Measurements from ENCODE around the gene ADAT3. TPM values are rescaled to one million over a fixed set of nuclear protein-coding genes. Genes with fewer than 3 reads are reported as not detected.

The ADAT3 gene
- polyA plus RNA-seq, 1 of the 3 experiments (the other 2 are of a cell fraction): 2.8 TPM

GRCh38 chr19:1961000-1961883 is 56.0 kb downstream of the ADAT3 start:
- Histone ChIP-seq H3K27ac (ENCODE audit: low read depth in 2 of 2, low read length in 1 of 2) (no peak overlapping the region), H3K9me3 (no peaks in the 10 kb centered on the region), H3K4me1 (ENCODE audit: control insufficient read depth in 1 of 2, insufficient read depth in 2 of 2, low read depth in 1 of 2, low read length in 1 of 2) (no peaks in the 10 kb centered on the region; a peak in 1 of 4 replicates), H3K27me3 (ENCODE audit: insufficient read depth) (no peaks in the 10 kb centered on the region), H3K79me2 (ENCODE audit: insufficient read depth) (peaks cover 73% of the 10 kb centered on the region), H3F3A (replicated peaks; ENCODE audit: insufficient read depth) (no peaks in the 10 kb centered on the region), H3K9me2 (no peaks in the 10 kb centered on the region), H3K4me2 (no peak overlapping the region), H3K4me3 (ENCODE audit: low read depth in 2 of 2, low read length in 1 of 2) (no peak overlapping the region), H4K20me1 (ENCODE audit: insufficient read depth) (peaks cover 46% of the 10 kb centered on the region), H2AFZ (ENCODE audit: low read depth) (no peak overlapping the region), H3K36me3 (replicated peaks in 1 of 2; ENCODE audit: control insufficient read depth in 1 of 2, insufficient read depth in 2 of 2, low read length in 1 of 2) (peaks cover under 1 to 5% of the 10 kb centered on the region in 2 experiments), H3K9ac (no peak overlapping the region)
- POLR2A ChIA-PET: no interaction called here
- WGBS (ENCODE audit: low lambda C conversion rate): 93% methylated on average over 25 of the region's 42 CpGs
- CTCF ChIA-PET: interaction anchor here (0.6 to 3.7 kb wide), 3 partner anchors 16 to 76 kb away, joined by 3 to 15 read pairs (median 7); partner anchors contain the start of gene CSNK1G2
- TF ChIP-seq ELF1 (IDR thresholded peaks at IDR 0.05) (no peak), TCF12 (IDR thresholded peaks at IDR 0.05) (no peak), FOSL2 (IDR thresholded peaks at IDR 0.05; ENCODE audit: borderline replicate concordance, low read depth) (no peak), GABPA (IDR thresholded peaks at IDR 0.05; ENCODE audit: low read depth) (no peak), SMC3 (IDR thresholded peaks at IDR 0.05; ENCODE audit: low read depth, low read length) (no peak), FOXJ3 (CRISPR knock-in tag; IDR thresholded peaks at IDR 0.05) (no peak), TAF1 (IDR thresholded peaks at IDR 0.05; ENCODE audit: borderline replicate concordance, low read depth, low read length) (no peak), MXI1 (IDR thresholded peaks at IDR 0.05; ENCODE audit: low read depth, low read length) (no peak)
- TF ChIP-seq, protein P1, sequence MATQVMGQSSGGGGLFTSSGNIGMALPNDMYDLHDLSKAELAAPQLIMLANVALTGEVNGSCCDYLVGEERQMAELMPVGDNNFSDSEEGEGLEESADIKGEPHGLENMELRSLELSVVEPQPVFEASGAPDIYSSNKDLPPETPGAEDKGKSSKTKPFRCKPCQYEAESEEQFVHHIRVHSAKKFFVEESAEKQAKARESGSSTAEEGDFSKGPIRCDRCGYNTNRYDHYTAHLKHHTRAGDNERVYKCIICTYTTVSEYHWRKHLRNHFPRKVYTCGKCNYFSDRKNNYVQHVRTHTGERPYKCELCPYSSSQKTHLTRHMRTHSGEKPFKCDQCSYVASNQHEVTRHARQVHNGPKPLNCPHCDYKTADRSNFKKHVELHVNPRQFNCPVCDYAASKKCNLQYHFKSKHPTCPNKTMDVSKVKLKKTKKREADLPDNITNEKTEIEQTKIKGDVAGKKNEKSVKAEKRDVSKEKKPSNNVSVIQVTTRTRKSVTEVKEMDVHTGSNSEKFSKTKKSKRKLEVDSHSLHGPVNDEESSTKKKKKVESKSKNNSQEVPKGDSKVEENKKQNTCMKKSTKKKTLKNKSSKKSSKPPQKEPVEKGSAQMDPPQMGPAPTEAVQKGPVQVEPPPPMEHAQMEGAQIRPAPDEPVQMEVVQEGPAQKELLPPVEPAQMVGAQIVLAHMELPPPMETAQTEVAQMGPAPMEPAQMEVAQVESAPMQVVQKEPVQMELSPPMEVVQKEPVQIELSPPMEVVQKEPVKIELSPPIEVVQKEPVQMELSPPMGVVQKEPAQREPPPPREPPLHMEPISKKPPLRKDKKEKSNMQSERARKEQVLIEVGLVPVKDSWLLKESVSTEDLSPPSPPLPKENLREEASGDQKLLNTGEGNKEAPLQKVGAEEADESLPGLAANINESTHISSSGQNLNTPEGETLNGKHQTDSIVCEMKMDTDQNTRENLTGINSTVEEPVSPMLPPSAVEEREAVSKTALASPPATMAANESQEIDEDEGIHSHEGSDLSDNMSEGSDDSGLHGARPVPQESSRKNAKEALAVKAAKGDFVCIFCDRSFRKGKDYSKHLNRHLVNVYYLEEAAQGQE (IDR thresholded peaks at IDR 0.05; ENCODE audit: low read depth, low read length): no peak
- DNase-seq: no peak

DNA sequence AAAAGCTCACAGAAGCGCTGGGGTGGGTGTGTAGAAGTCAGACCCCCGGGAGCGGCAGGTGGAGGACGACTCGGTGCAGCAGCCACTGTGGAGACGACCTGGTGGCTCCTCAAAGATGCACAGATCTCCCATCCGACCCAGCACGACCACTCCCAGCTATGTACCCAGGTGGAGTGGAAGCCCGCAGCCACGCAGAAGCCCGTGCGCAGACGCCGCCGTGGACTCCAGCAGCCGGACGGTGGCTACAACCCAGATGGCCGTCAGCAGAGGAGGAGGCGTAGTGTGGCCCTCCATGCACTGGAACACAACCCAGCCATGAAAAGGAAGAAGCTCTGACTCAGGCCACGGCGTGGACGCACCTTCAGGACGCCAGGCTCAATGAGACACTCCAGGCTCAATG is 57.5 kb downstream of the ADAT3 start:
- CTCF ChIA-PET: interaction anchor here (2.6 to 3.7 kb wide), 2 partner anchors 17 to 21 kb away, joined by 7 to 15 read pairs; partner anchors contain the start of gene CSNK1G2
- Histone ChIP-seq H2AFZ (ENCODE audit: low read depth) (no peak overlapping the region), H3K4me2 (no peak overlapping the region), H3K9me2 (no peaks in the 10 kb centered on the region), H3K4me3 (ENCODE audit: low read depth in 2 of 2, low read length in 1 of 2) (no peak overlapping the region), H3K9ac (no peak overlapping the region), H3K4me1 (ENCODE audit: control insufficient read depth in 1 of 2, insufficient read depth in 2 of 2, low read depth in 1 of 2, low read length in 1 of 2) (no peaks in the 10 kb centered on the region), H3K27me3 (ENCODE audit: insufficient read depth) (no peaks in the 10 kb centered on the region), H4K20me1 (ENCODE audit: insufficient read depth) (peaks cover 33% of the 10 kb centered on the region), H3F3A (replicated peaks; ENCODE audit: insufficient read depth) (no peaks in the 10 kb centered on the region), H3K36me3 (replicated peaks in 1 of 2; ENCODE audit: control insufficient read depth in 1 of 2, insufficient read depth in 2 of 2, low read length in 1 of 2) (peaks cover 2 to 5% of the 10 kb centered on the region in 2 experiments), H3K27ac (ENCODE audit: low read depth in 2 of 2, low read length in 1 of 2) (no peak overlapping the region), H3K79me2 (ENCODE audit: insufficient read depth) (peaks cover 59% of the 10 kb centered on the region; the same call in 1 of the 2 replicates), H3K9me3 (no peaks in the 10 kb centered on the region)
- POLR2A ChIA-PET: interaction anchor here (0.5 to 0.6 kb wide), 2 partner anchors 14 to 225 kb away, joined by 4 to 5 read pairs; no protein-coding TSS in a partner anchor
- WGBS (ENCODE audit: low lambda C conversion rate): 96% methylated on average over 16 of the region's 23 CpGs
- DNase-seq: no peak
- TF ChIP-seq TCF12 (IDR thresholded peaks at IDR 0.05): no peak
- no peak for TF ChIP-seq RXRA (IDR thresholded peaks at IDR 0.05; ENCODE audit: borderline replicate concordance, low read depth)
- no peak for TF ChIP-seq FOXM1 (IDR thresholded peaks at IDR 0.05; ENCODE audit: low read depth)
- no peak for TF ChIP-seq SIN3A (IDR thresholded peaks at IDR 0.05; ENCODE audit: borderline replicate concordance, low read depth, low read length)
- TF ChIP-seq FOXJ3 (CRISPR knock-in tag; IDR thresholded peaks at IDR 0.05): no peak
- TF ChIP-seq EP300 (IDR thresholded peaks at IDR 0.05; ENCODE audit: borderline replicate concordance in 1 of 2, low read depth in 1 of 2, low read length in 1 of 2): no peak
- no peak for TF ChIP-seq FOSL2 (IDR thresholded peaks at IDR 0.05; ENCODE audit: borderline replicate concordance, low read depth)
- TF ChIP-seq USF2 (IDR thresholded peaks at IDR 0.05; ENCODE audit: borderline replicate concordance, low read depth, low read length): no peak
- TF ChIP-seq JUND (IDR thresholded peaks at IDR 0.05): no peak
- no peak for TF ChIP-seq NFIC (IDR thresholded peaks at IDR 0.05; ENCODE audit: borderline replicate concordance)
- no peak for TF ChIP-seq PBX3 (IDR thresholded peaks at IDR 0.05)
- no peak for TF ChIP-seq SMC3 (IDR thresholded peaks at IDR 0.05; ENCODE audit: low read depth, low read length)
- TF ChIP-seq GATA2 (CRISPR knock-in tag; IDR thresholded peaks at IDR 0.05): no peak
- TF ChIP-seq, protein P2, sequence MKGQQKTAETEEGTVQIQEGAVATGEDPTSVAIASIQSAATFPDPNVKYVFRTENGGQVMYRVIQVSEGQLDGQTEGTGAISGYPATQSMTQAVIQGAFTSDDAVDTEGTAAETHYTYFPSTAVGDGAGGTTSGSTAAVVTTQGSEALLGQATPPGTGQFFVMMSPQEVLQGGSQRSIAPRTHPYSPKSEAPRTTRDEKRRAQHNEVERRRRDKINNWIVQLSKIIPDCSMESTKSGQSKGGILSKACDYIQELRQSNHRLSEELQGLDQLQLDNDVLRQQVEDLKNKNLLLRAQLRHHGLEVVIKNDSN (IDR thresholded peaks at IDR 0.05; ENCODE audit: borderline replicate concordance, low read depth): no peak
- no peak for TF ChIP-seq TAF1 (IDR thresholded peaks at IDR 0.05; ENCODE audit: borderline replicate concordance, low read depth, low read length)
